Measurements from ENCODE around the gene MMP17.

Gene MMP17

GRCh38 chr12:131830335-131830913 lies 2.2 kb downstream of the MMP17 start:
- H3K4me1 Mint-ChIP-seq, result peaks cover 12% of the 10 kb centered on the region
- H3K4me3 Mint-ChIP-seq, result peak overlapping the region; percentile 78
- H3K36me3 Mint-ChIP-seq, result no peaks in the 10 kb centered on the region
- H3K27me3 Mint-ChIP-seq, result peaks cover 13% of the 10 kb centered on the region
- DNase-seq (ENCODE audit: low spot score in 2 of 2) (peak; percentile 58 to 68), ATAC-seq (ENCODE audit: low read depth) (peak; percentile 60)
- H3K27ac Mint-ChIP-seq, result no peak overlapping the region
- H3K9me3 Mint-ChIP-seq, result no peaks in the 10 kb centered on the region

- Mint-ChIP-seq H3K4me1 (peaks cover 12% of the 10 kb centered on the region), H3K4me3 (peak overlapping the region; percentile 78), H3K27me3 (peaks cover 11% of the 10 kb centered on the region), H3K36me3 (no peaks in the 10 kb centered on the region), H3K27ac (no peak overlapping the region), H3K9me3 (no peaks in the 10 kb centered on the region)
- DNase-seq (ENCODE audit: low spot score in 2 of 2), result no peak
- no peak for ATAC-seq (ENCODE audit: low read depth)
These were observed 2.9 kb downstream of the MMP17 start for GRCh38 chr12:131830914-131831571.

GRCh38 chr12:131831635-131832041 lies 3.4 kb downstream of the MMP17 start:
- H3K4me3 Mint-ChIP-seq, result no peak overlapping the region

GRCh38 chr12:131832321-131833231 lies 4.4 kb downstream of the MMP17 start:
- DNase-seq (ENCODE audit: low spot score in 2 of 2), result no peak
- H3K27ac Mint-ChIP-seq, result no peak overlapping the region
- ATAC-seq (ENCODE audit: low read depth), result no peak
- H3K9me3 Mint-ChIP-seq, result no peaks in the 10 kb centered on the region
- peaks cover 7% of the 10 kb centered on the region for H3K4me1 Mint-ChIP-seq
- H3K36me3 Mint-ChIP-seq, result no peaks in the 10 kb centered on the region
- peaks cover 4% of the 10 kb centered on the region for H3K27me3 Mint-ChIP-seq
- no peak overlapping the region for H3K4me3 Mint-ChIP-seq

More at GRCh38 chr12:131831635-131832041, 3.4 kb downstream of the MMP17 start:
- H3K27ac Mint-ChIP-seq, result no peak overlapping the region
- peaks cover 12% of the 10 kb centered on the region for H3K4me1 Mint-ChIP-seq
- H3K9me3 Mint-ChIP-seq, result no peaks in the 10 kb centered on the region
- ATAC-seq (ENCODE audit: low read depth), result no peak
- H3K27me3 Mint-ChIP-seq, result peaks cover 7% of the 10 kb centered on the region
- DNase-seq (ENCODE audit: low spot score in 2 of 2), result no peak
- H3K36me3 Mint-ChIP-seq, result no peaks in the 10 kb centered on the region

GRCh38 chr12:131833288-131833895 lies 5.2 kb downstream of the MMP17 start:
- no peak overlapping the region for H3K27ac Mint-ChIP-seq
- H3K4me3 Mint-ChIP-seq, result no peak overlapping the region
- no peak for DNase-seq (ENCODE audit: low spot score in 2 of 2)
- H3K27me3 Mint-ChIP-seq, result peaks cover 4% of the 10 kb centered on the region
- no peak for ATAC-seq (ENCODE audit: low read depth)
- H3K9me3 Mint-ChIP-seq, result no peaks in the 10 kb centered on the region
- H3K4me1 Mint-ChIP-seq, result peaks cover 6% of the 10 kb centered on the region
- no peaks in the 10 kb centered on the region for H3K36me3 Mint-ChIP-seq

- no peaks in the 10 kb centered on the region for H3K9me3 Mint-ChIP-seq
- DNase-seq (ENCODE audit: low spot score in 2 of 2), result no peak
- peaks cover 5% of the 10 kb centered on the region for H3K27me3 Mint-ChIP-seq
- ATAC-seq (ENCODE audit: low read depth), result no peak
- H3K36me3 Mint-ChIP-seq, result no peaks in the 10 kb centered on the region
- no peak overlapping the region for H3K4me3 Mint-ChIP-seq
- H3K4me1 Mint-ChIP-seq, result peaks cover 6% of the 10 kb centered on the region
- no peak overlapping the region for H3K27ac Mint-ChIP-seq
These were observed 5.9 kb downstream of the MMP17 start for GRCh38 chr12:131833896-131834641.

- H3K36me3 Mint-ChIP-seq, result no peaks in the 10 kb centered on the region
- H3K27ac Mint-ChIP-seq, result no peak overlapping the region
- DNase-seq (ENCODE audit: low spot score in 2 of 2), result no peak
- H3K4me1 Mint-ChIP-seq, result peaks cover 2% of the 10 kb centered on the region
- no peak for ATAC-seq (ENCODE audit: low read depth)
- H3K9me3 Mint-ChIP-seq, result no peaks in the 10 kb centered on the region
- H3K4me3 Mint-ChIP-seq, result no peak overlapping the region
- H3K27me3 Mint-ChIP-seq, result peaks cover 4% of the 10 kb centered on the region
These were observed 6.8 kb downstream of the MMP17 start for GRCh38 chr12:131834798-131835615.

GRCh38 chr12:131835616-131836171 lies 7.5 kb downstream of the MMP17 start:
- ATAC-seq (ENCODE audit: low read depth) (no peak), DNase-seq (ENCODE audit: low spot score in 2 of 2) (no peak)
- Mint-ChIP-seq H3K4me3 (no peak overlapping the region), H3K4me1 (peaks cover 2% of the 10 kb centered on the region), H3K27ac (no peak overlapping the region), H3K9me3 (no peaks in the 10 kb centered on the region), H3K36me3 (no peaks in the 10 kb centered on the region), H3K27me3 (peaks cover 4% of the 10 kb centered on the region)

GRCh38 chr12:131836193-131836592 lies 8.0 kb downstream of the MMP17 start:
- DNase-seq (ENCODE audit: low spot score in 2 of 2), result no peak

GRCh38 chr12:131836714-131837397 lies 8.7 kb downstream of the MMP17 start:
- DNase-seq (ENCODE audit: low spot score in 2 of 2) (no peak), ATAC-seq (ENCODE audit: low read depth) (no peak)
- H3K36me3 Mint-ChIP-seq, result no peaks in the 10 kb centered on the region
- H3K27ac Mint-ChIP-seq, result no peak overlapping the region
- peaks cover 2% of the 10 kb centered on the region for H3K27me3 Mint-ChIP-seq
- H3K4me3 Mint-ChIP-seq, result no peak overlapping the region
- H3K9me3 Mint-ChIP-seq, result no peaks in the 10 kb centered on the region
- no peaks in the 10 kb centered on the region for H3K4me1 Mint-ChIP-seq

More at GRCh38 chr12:131836193-131836592, 8.0 kb downstream of the MMP17 start:
- ATAC-seq (ENCODE audit: low read depth), result no peak
- peaks cover 4% of the 10 kb centered on the region for H3K27me3 Mint-ChIP-seq
- H3K27ac Mint-ChIP-seq, result no peak overlapping the region
- no peak overlapping the region for H3K4me3 Mint-ChIP-seq
- H3K9me3 Mint-ChIP-seq, result no peaks in the 10 kb centered on the region
- no peaks in the 10 kb centered on the region for H3K4me1 Mint-ChIP-seq
- H3K36me3 Mint-ChIP-seq, result no peaks in the 10 kb centered on the region

- no peak for ATAC-seq (ENCODE audit: low read depth)
- Mint-ChIP-seq H3K9me3 (no peaks in the 10 kb centered on the region), H3K4me3 (no peak overlapping the region), H3K4me1 (no peaks in the 10 kb centered on the region), H3K36me3 (no peaks in the 10 kb centered on the region), H3K27ac (no peak overlapping the region), H3K27me3 (peaks cover 2% of the 10 kb centered on the region)
- DNase-seq (ENCODE audit: low spot score in 2 of 2), result no peak
These were observed 12.6 kb downstream of the MMP17 start for GRCh38 chr12:131840643-131841416.

- no peak for DNase-seq (ENCODE audit: low spot score in 2 of 2)
- ATAC-seq (ENCODE audit: low read depth), result no peak
- Mint-ChIP-seq H3K4me3 (no peak overlapping the region), H3K27me3 (peaks cover 4% of the 10 kb centered on the region), H3K27ac (no peak overlapping the region), H3K4me1 (no peaks in the 10 kb centered on the region), H3K9me3 (no peaks in the 10 kb centered on the region), H3K36me3 (no peaks in the 10 kb centered on the region)
These were observed 13.4 kb downstream of the MMP17 start for GRCh38 chr12:131841547-131841946.
